ENCODE measurements around the gene SFI1.
"Not testable (repeated sequence)": the region's sequence is repeated elsewhere in the genome, so short reads cannot be mapped to it uniquely, and the experiment has no call there.

SFI1 gene

DNA sequence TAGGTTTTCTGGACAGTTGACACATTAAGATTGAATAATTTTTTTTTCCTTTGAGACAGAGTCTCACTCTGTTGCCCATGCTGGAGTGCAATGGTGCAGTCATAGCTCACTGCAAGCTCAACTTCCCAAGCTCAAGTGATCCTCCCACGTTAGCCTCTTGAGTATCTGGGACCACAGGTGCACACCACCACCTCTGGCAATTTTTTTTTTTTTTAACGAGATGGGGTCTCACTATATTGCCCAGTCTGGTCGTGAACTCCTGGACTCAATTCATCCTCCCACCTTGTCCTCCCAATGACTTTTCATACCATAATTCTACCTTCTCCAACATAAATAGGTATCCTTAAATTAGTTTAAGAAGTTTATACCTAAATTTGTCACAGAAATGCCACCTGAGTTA, 15.2 kb upstream of the SFI1 start:
- DNase-seq (ENCODE audit: insufficient read length, low spot score) (no peak), FAIRE-seq (no peak)
- TF ChIP-seq, protein P1, sequence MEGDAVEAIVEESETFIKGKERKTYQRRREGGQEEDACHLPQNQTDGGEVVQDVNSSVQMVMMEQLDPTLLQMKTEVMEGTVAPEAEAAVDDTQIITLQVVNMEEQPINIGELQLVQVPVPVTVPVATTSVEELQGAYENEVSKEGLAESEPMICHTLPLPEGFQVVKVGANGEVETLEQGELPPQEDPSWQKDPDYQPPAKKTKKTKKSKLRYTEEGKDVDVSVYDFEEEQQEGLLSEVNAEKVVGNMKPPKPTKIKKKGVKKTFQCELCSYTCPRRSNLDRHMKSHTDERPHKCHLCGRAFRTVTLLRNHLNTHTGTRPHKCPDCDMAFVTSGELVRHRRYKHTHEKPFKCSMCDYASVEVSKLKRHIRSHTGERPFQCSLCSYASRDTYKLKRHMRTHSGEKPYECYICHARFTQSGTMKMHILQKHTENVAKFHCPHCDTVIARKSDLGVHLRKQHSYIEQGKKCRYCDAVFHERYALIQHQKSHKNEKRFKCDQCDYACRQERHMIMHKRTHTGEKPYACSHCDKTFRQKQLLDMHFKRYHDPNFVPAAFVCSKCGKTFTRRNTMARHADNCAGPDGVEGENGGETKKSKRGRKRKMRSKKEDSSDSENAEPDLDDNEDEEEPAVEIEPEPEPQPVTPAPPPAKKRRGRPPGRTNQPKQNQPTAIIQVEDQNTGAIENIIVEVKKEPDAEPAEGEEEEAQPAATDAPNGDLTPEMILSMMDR (IDR thresholded peaks at IDR 0.05; ENCODE audit: insufficient read depth, missing control alignments), result no peak

DNA sequence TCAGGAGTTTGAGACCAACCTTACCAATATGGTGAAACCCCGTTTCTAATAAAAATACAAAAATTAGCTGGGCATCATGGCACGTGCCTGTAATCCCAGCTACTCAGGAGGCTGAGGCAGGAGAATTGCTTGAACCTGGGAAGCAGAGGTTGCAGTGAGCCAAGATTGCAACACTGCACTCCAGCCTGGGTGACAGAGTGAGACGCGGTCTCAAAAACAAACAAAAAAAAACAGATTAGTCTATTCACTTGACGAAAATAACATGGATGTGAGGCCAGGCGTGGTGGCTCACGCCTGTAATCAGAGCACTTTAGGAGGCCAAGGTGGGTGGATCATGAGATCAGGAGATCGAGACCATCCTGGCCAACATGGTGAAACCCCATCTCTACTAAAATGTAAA, 13.9 kb upstream of the SFI1 start:
- not testable (repeated sequence) for FAIRE-seq; DNase-seq (ENCODE audit: insufficient read length, low spot score)

DNA sequence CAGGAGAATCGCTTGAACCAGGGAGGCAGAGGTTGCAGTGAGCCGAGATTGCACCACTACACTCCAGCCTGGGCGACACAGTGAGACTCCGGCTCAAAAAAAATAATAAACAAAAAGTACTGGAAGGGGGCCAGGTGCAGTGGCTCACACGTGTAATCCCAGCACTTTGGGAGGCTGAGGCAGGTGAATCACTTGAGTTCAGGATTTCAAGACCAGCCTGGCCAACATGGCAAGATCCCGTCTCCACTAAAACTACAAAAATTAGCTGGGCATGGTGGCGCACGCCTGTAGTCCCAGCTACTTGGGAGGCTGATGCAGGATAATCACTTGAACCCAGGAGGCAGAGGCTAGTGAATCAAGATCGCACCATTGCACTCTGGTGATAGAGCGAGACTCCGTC, 10.0 kb upstream of the SFI1 start:
- not testable (repeated sequence) for FAIRE-seq

DNA sequence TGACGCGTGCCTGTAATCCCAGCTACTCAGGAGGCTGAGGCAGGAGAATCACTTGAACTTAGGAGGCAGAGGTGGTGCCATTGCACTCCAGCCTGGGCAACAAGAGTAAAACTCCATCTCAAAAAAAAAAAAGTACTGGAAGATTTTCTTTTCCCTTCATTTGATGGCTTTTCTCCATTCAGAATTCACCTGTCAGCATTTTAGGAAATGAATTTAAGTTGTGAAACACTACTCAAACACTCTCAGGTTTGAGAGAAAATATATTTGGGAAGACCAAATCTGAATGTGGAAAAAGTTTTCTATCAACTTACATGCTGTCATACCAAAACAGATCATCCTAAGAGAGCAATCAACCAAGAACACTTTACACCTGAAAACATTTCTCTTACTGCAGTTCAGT, 9.4 kb upstream of the SFI1 start:
- FAIRE-seq (no peak), DNase-seq (ENCODE audit: insufficient read length, low spot score) (no peak)
- TF ChIP-seq, protein P1 (IDR thresholded peaks at IDR 0.05; ENCODE audit: insufficient read depth, missing control alignments), result no peak

More for the DNA sequence above, 10.0 kb upstream of the SFI1 start:
- not testable (repeated sequence) for DNase-seq (ENCODE audit: insufficient read length, low spot score)

DNA sequence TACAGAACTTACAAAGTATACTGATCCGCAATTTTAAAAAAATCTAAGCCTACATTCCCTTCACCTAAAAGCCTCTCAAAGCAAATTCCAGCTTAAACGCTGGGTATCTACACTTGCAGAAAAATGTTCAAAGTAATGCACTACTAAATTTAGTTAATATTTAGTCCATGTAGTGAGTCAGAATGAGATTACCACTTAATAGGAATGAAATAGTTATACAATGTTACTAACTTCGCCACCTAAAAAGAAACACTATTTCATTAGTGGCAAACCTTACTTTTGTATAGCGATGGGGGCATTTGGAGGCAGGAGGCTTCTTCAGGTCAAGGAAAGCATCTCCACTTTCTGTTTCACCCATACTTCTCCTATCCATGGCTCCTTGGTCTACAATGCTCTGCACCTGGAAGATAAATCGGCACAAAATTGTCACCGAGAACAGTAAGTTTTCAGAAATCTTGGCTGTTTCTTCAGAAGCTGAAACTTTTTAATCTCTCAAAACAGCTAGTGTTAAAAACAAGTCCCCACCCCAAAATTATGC, 7.9 kb upstream of the SFI1 start:
- DNase-seq (ENCODE audit: insufficient read length, low spot score) (no peak), FAIRE-seq (no peak)
- TF ChIP-seq, protein P1 (IDR thresholded peaks at IDR 0.05; ENCODE audit: insufficient read depth, missing control alignments), result no peak

DNA sequence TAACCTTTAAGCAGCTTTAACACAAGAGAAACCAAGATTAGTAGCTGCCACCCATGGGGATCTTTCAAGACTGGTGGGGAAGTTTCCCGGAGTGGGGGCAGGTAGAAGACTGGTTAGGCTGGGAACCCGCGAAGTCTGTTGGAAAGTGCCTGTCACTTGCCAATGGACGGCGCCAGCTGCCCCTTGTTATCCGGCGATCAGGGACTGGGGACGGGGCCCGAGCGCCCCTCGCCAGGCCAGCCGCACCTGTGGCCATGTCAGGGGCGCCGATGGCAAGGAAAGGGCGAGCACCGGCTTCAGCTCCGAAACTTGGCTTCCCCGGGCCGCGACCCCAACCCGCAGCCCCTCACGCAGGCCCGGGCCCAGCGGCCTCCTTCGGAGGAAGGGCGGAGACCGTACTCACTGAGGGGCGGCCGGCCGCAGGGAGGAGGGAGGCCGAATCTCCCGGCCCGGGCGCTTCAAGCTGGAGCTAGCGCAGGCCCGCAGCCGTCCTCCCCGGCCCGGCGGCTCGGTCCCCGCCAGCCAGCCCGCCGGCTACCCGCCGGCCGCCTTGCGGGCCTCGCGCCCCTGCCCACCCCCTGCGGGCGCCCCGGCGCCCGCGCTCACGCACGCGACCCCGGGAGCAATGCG, 7.2 kb upstream of the SFI1 start:
- DNase-seq (ENCODE audit: insufficient read length, low spot score), result no peak
- TF ChIP-seq, protein P1 (IDR thresholded peaks at IDR 0.05; ENCODE audit: insufficient read depth, missing control alignments), result peak; percentile 8
- FAIRE-seq, result no peak

DNA sequence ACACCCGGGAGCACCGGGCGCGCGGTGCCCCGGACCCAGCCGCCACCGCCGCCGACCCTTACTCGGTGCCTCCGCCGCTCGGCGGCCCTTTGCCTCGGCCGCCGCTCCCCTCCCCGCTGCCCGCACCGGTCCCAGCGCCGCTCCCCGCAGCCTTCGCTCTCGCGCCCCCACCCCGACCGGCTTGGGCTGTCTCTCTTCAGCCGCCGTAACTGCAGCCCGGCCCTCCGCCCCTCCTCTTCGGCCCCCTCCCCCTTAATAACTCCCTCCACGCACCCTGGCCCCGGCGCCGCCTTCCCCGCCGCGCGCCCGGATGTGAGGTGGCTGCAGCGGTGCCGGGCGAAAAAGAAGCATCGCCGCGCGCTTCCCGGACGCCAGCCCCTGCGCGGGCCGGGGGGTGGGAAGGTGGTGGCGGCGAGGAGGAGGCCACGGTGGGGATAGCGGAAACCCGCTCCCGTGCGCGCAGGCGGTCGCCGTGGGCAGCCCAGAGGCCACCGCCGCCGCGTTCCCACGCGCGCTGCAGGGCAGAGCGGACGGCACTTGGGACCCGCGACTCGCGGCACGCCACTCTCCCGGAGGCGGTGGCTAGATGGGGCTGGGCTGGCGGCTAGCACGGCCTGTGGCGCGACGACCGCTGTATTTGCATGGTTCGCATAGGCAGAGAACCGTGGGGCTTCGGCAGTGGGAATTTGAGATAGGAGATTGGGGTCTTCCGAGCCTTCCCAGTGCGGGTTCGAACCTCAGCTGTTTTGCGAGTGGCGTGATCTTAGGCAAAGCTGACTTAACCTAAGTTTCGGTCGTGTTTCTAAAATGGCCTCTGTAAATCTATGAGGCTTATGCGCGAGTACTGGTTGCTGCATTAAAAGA, 6.5 kb upstream of the SFI1 start, which contains the start of gene EIF4ENIF1:
EIF4ENIF1 (minus strand) TSS at position 211 of the 864 bp plus-strand sequence. CDS start 1,124 bp downstream, outside the sequence.
- FAIRE-seq (no peak), DNase-seq (ENCODE audit: insufficient read length, low spot score) (peak; percentile 36)
- TF ChIP-seq, protein P1 (IDR thresholded peaks at IDR 0.05; ENCODE audit: insufficient read depth, missing control alignments), result no peak

DNA sequence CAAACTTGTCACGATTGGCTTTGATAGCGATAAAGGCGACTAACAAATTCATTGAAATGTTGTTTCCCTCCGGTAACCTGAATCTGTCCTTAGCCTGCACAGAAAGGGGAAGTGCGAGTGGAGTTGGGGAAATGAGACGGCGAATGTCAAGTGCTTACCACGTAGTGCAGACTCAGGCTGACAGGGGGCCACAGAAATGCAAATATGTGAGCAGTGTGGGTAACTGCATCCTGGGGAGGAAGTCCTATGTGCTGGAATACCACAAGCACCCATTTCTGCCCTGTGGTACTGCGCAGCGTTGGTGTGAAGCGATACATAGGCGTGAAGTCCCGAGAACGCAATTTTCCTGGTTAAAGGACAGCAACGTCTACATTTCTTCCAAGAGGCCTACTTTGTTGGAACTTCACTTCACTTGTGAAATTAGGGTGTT, 5.8 kb upstream of the SFI1 start:
- TF ChIP-seq, protein P1 (IDR thresholded peaks at IDR 0.05; ENCODE audit: insufficient read depth, missing control alignments), result no peak
- DNase-seq (ENCODE audit: insufficient read length, low spot score) (no peak), FAIRE-seq (no peak)

Measured in D721Med (cell line).